ENCODE data around the gene BAHCC1. TPM values are rescaled to one million over a fixed set of nuclear protein-coding genes. Genes with fewer than 3 reads are reported as not detected.
"Not testable (repeated sequence)": the region's sequence is repeated elsewhere in the genome, so short reads cannot be mapped to it uniquely, and the experiment has no call there.

Gene BAHCC1
- polyA plus RNA-seq, 3 donors from 2014 or later, result 0.02 TPM; not detected in 2

DNA sequence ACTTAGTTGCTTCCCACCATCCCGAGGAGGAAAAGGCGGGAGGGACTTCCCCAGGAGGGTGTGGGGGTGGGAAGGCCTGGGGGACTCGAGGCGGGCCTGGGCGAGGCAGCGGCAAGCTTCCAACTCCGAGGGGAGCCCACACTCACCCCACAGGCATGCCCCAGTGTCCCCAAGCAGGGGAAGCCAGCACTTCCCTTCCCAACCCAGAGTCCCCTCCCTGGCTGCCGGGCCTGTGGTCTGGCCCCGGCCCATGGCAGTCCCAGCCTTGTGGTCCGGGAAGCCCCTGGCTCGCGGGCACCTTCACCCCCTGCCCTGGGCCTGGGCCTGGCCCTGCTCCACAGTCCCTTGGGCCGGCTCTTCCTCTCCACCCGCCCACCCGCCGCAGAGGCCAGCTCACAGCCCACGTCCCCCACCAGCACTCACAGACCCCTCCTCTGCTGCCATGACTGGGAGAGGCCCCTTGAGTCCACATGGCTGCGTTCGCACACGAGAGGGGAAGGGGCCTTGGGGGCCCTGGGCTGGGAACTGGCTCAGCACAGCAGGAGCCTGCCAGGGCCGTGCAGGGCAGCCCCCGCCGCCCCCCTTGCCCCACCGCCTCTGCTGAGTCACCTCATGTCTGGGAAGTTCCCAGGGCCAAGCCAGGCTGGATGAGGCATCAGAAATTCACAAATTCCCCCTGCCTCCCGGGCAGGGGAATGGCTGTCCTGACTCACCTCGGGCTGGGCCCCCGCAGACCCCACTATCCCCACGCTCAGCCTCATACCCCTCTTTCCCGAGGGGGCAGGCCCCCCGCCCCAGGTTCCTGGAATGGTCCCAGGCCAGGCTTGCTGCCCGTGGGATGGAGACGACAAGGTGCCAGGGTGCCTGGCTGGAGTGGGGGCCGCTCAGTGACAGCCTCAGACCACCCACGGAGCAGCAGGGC, 27.8 kb downstream of the BAHCC1 start:
- peaks cover 5 to 16% (median 12%) of the 10 kb centered on the region in 3 donors for H3K27me3 Mint-ChIP-seq (ENCODE audit: low read depth in 3 of 3)
- H3K36me3 Mint-ChIP-seq, result no peaks in the 10 kb centered on the region
- no peak for DNase-seq
- H3K4me1 Mint-ChIP-seq, result peaks cover 0 to 2% of the 10 kb centered on the region in 2 donors
- H3K4me3 Mint-ChIP-seq, result no peak overlapping the region
- no peaks in the 10 kb centered on the region for H3K9me3 Mint-ChIP-seq
- no peak overlapping the region for H3K27ac Mint-ChIP-seq

DNA sequence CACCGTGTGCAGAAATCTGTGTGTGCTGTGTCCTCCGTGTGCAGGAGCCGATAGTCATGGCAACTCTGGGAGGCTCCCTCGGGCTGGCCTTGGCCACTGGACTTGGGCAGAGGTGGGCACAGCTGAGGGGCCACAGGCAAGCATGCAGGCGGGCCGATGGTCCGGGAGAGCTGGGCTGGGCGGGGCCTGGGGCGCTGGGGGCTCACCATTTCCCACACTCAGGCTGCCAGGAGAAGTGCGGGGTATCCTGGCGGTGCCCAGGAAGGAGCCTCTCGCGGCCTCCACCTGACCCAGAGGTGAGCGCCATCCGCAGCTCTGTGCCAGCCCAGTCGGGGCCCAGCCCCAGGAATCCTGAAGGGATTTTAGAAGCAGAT, 28.4 kb downstream of the BAHCC1 start:
- Mint-ChIP-seq H3K27me3 (ENCODE audit: low read depth in 3 of 3) (peaks cover 7 to 16% (median 12%) of the 10 kb centered on the region in 3 donors), H3K4me3 (no peak overlapping the region), H3K36me3 (no peaks in the 10 kb centered on the region), H3K27ac (no peak overlapping the region), H3K9me3 (no peaks in the 10 kb centered on the region), H3K4me1 (peaks cover 0 to 2% of the 10 kb centered on the region in 2 donors)
- DNase-seq, result no peak

DNA sequence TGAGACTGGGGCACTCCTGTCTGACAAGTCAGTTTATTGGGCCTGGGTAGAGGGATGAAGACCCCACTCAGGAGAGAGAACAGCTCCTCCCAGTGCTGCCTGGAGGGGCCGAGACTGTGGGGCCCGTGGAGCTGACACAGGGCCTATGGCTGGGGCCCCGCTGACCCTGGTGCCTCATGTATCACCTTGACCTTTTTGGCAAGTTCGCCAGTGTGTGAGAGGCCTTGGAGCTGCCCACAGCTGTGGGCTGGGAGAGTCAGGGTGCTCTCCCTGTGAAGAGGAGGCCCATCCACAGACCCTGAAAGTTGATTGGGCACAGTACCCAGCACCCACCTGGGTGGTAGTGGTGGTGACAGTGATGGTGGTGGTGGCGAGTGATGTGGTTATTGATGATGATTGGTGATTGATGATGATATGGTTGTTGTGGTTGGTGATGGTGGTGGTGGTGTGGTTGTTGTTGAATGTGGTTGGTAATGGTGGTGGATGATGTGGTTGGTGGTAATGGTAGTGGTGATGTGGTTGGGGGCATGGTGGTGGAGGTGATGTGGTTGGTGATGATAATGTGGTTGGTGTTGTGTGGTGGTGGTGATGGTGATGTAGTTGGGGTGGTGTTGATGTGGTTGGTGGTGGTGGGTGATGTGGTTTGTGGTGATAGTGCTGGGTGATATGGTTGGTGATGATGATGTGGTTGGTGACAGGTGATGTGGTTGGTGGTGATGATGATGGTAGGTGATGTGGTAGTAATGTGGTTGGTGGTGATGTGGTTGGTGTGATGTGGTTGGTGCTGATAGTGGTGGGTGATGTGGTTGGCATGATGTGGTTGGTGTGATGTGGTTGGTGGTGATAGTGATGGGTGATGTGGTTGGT, 29.1 kb downstream of the BAHCC1 start:
- Mint-ChIP-seq H3K9me3 (no peaks in the 10 kb centered on the region), H3K4me1 (peaks cover 0 to 2% of the 10 kb centered on the region in 2 donors), H3K36me3 (no peaks in the 10 kb centered on the region), H3K27ac (no peak overlapping the region), H3K4me3 (no peak overlapping the region), H3K27me3 (ENCODE audit: low read depth in 3 of 3) (peaks cover 8 to 16% (median 14%) of the 10 kb centered on the region in 3 donors)
- no peak for DNase-seq

DNA sequence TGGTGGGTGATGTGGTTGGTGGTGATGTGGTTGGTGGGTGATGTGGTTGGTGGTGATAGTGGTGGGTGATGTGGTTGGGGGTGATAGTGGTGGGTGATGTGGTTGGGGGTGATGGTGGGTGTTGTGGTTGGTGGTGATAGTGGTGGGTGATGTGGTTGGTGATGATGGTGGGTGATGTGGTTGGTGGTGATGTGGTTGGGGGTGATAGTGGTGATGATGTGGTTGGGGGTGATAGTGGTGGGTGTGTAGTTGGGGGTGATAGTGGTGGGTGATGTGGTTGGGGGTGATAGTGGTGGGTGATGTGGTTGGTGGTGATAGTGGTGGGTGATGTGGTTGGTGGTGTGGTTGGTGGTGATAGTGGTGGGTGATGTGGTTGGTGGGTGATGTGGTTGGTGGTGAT, 29.8 kb downstream of the BAHCC1 start:
- H3K27ac Mint-ChIP-seq, DNase-seq, H3K36me3 Mint-ChIP-seq: not testable (repeated sequence)

DNA sequence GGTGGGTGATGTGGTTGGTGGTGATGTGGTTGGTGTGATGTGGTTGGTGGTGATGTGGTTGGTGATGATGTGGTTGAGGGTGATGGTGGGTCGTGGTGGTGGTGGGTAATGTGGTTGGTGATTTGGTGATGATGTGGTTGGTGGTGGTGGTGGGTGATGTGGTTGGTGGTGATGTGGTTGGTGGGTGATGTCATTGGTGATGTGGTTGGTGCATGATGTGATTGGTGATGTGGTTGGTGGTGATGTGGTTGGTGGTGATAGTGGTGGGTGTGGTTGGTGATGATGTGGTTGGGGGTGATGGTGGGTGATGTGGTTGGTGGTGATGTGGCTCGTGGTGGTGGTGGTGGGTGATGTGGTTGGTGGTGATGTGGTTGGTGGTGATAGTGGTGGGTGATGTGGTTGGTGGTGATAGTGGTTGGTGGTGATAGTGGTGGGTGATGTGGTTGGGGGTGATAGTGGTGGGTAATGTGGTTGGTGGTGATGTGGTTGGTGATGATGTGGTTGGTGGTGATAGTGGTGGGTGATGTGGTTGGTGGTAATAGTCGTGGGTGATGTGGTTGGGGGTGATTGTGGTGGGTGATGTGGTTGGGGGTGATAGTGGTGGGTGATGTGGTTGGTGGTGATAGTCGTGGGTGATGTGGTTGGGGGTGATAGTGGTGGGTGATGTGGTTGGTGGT, 30.6 kb downstream of the BAHCC1 start:
- not testable (repeated sequence) for H3K9me3 Mint-ChIP-seq, H3K4me1 Mint-ChIP-seq, H3K4me3 Mint-ChIP-seq, H3K36me3 Mint-ChIP-seq, H3K27ac Mint-ChIP-seq
- peaks cover 10 to 16% (median 15%) of the 10 kb centered on the region in 3 donors for H3K27me3 Mint-ChIP-seq (ENCODE audit: low read depth in 3 of 3)
- DNase-seq, result peak in 2 of 3 donors; percentile 17 to 31

More for the DNA sequence above, 29.8 kb downstream of the BAHCC1 start:
- not testable (repeated sequence) for H3K9me3 Mint-ChIP-seq, H3K4me3 Mint-ChIP-seq, H3K4me1 Mint-ChIP-seq
- peaks cover 8 to 16% (median 14%) of the 10 kb centered on the region in 3 donors for H3K27me3 Mint-ChIP-seq (ENCODE audit: low read depth in 3 of 3)

DNA sequence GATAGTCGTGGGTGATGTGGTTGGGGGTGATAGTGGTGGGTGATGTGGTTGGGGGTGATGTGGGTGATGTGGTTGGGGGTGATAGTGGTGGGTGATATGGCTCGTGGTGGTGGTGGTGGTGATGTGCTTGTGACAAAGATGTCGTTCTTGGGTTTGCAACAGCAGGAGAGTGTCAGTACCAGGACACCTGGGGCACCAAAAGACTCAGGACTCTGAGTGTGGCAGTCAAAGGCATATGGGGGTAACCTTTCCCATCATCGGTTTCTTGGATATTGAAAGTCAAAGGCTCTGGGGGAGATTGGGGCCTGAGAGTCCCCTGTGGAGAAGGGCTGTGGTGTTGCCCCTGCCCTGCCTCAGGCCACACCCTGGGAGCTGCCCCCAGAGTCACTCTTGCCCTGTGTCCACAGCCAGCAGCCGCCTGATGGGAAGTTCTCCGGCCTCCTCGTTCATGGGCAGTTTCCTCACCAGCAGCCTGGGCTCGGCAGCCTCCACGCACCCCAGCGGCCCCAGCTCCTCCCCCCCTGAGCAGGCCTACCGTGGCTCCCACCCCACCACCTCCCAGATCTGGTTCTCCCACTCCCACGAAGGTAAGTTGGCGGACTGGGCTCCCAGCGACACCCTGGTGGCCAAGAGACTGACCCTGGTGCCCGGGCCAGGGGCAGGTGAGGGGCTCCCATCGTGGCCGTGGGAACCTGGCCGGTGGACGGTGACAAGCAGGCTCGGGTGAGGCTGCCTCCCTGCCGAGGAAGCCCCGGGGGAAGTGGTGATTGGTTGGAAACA, 31.3 kb downstream of the BAHCC1 start:
- Mint-ChIP-seq H3K9me3 (no peaks in the 10 kb centered on the region), H3K27ac (no peak overlapping the region), H3K36me3 (no peaks in the 10 kb centered on the region), H3K4me1 (peaks cover 0 to 2% of the 10 kb centered on the region in 2 donors), H3K27me3 (ENCODE audit: low read depth in 3 of 3) (peaks cover 10 to 16% (median 15%) of the 10 kb centered on the region in 3 donors), H3K4me3 (no peak overlapping the region)
- DNase-seq, result peak in 2 of 3 donors; percentile 17 to 28

DNA sequence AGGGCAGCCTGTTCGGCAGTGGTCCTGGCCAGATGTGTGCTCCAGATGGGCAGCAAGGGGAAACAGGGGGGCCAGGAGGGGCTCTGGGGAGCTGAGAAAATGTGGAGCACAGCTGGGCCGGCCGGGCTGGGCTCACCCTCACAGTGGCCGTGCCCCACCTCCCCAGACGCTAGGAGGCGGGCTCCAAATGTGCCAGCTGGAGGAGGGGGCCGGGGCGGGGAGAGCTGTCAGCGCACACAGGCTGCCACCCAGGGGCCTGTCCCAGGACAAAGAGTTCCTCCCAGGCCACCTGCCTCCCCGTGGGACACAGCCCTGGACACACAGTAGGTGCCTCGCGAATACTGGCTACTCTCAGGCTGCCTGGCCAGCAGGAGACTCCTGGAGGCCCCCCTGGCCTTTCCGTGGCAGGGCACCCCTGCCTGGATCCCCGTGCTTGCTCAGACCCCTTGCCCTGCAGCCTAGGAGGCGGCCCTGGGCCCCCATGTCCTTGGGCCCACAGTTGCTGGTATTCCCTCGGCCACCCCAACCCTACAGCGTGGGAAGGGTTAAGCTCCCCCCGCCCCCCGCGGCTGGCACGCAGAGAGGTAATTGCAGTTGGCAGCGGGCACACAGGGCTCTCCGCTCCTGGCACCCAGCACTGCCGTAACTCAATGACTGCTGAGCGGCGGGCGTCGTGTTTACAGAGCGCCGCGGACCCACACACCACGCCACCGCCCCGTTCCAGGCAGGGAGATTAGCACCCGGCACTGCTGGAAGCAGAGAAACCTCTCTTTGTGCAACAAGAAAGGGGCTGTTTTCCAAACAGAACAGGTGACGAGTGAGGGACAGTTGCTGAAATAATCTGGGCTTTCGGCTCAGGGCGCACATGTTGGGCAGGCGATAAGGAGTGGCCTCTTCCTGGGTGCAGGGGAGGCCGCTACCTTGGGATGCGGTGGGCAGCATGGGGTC, 32.2 kb downstream of the BAHCC1 start:
- Mint-ChIP-seq H3K36me3 (no peaks in the 10 kb centered on the region), H3K27ac (no peak overlapping the region), H3K4me3 (no peak overlapping the region), H3K27me3 (ENCODE audit: low read depth in 3 of 3) (peaks cover 10 to 12% (median 12%) of the 10 kb centered on the region in 3 donors), H3K9me3 (no peaks in the 10 kb centered on the region), H3K4me1 (peaks cover 0 to 2% of the 10 kb centered on the region in 2 donors)
- DNase-seq, result no peak

DNA sequence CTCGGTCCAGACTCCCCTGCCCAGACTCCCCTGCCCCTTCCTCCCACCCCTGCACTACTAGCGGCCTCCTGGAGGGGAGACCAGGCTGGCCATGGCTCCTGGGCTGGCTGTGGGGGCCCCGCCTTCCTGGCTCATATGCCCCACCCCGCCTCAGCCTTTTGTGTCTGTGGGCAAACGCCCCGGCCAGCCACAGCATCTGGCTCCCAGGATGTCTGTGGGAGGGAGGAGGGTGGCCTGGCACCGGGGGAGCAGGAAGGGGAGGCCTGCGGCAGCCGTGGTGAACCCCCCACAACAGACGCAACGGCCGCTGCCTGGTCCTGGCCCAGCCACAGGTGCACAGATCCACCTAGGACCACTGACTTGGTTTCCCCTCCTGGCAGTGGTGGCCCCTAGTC, 32.9 kb downstream of the BAHCC1 start:
- Mint-ChIP-seq H3K36me3 (no peaks in the 10 kb centered on the region), H3K4me1 (peaks cover 0 to 2% of the 10 kb centered on the region in 2 donors), H3K27me3 (ENCODE audit: low read depth in 3 of 3) (peaks cover 10% of the 10 kb centered on the region in 3 donors), H3K27ac (no peak overlapping the region), H3K9me3 (no peaks in the 10 kb centered on the region), H3K4me3 (no peak overlapping the region)
- DNase-seq, result no peak

DNA sequence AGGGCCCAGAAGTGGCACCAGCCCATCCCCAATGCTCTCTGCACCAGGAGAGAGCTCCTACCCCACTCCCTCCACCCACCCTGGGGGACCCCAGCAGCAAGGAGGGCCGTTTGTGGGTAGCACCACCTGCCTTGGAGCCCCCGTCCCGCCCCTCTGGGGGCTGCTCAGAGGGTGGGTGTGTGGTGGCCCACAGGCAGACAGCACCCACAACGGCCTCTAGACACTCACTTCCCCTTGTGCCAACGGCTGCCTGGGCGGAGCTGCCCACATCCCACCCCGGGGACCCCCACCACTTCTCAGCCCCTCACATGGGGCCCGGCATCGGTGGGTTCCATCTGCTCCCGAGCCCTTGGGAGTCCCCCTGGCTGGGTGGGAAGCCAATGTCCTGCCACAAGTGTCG, 33.3 kb downstream of the BAHCC1 start:
- H3K36me3 Mint-ChIP-seq, result no peaks in the 10 kb centered on the region
- peaks cover 0 to 2% of the 10 kb centered on the region in 2 donors for H3K4me1 Mint-ChIP-seq
- DNase-seq, result no peak
- H3K27me3 Mint-ChIP-seq (ENCODE audit: low read depth in 3 of 3), result peaks cover 6 to 10% (median 10%) of the 10 kb centered on the region in 3 donors
- no peak overlapping the region for H3K27ac Mint-ChIP-seq
- H3K9me3 Mint-ChIP-seq, result no peaks in the 10 kb centered on the region
- H3K4me3 Mint-ChIP-seq, result no peak overlapping the region

DNA sequence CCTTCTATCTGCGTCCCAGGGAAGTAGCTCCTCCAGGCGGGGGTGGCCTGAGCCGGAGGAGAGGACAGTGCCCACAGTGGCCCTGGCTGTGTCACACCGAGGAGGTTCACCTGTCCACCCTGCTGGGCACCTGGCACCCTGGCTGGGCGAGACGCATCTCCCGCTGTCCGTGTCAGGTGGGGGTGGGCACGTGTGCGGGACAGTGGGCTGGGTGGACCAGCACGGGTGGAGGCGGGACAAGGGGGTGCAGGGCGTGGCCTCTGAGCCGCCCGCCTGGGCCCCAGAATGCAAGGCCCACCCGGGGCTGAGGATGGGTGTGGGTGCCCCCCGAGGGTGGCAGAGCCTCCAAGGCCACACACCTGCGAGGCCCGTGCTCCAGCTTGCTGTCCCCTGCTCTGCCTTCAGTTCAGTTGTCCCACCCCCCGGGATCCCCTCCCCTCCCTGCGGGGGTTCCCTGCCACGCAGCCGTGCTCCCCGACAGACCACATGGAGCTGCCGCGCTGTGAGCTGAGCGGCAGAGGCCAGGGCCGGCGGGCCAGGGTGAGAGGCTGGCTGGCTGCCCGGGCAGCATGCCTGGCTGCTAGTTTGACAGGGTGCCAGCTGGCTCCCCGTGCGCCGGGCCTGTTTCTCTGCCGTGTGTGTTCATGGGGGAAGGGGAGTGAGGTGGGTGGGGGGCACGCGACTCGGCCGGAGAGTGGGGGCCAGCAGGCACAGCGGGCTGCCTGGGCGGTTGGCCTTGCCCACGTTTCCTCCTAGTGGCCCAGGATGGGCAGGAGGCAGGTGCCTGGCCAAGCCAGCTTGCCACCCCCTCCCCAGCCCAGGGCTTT, 33.9 kb downstream of the BAHCC1 start:
- H3K27me3 Mint-ChIP-seq (ENCODE audit: low read depth in 3 of 3), result peaks cover 4 to 12% (median 10%) of the 10 kb centered on the region in 3 donors
- no peaks in the 10 kb centered on the region for H3K36me3 Mint-ChIP-seq
- DNase-seq, result no peak
- no peak overlapping the region for H3K4me3 Mint-ChIP-seq
- no peaks in the 10 kb centered on the region for H3K9me3 Mint-ChIP-seq
- peaks cover 0 to 2% of the 10 kb centered on the region in 2 donors for H3K4me1 Mint-ChIP-seq
- H3K27ac Mint-ChIP-seq, result no peak overlapping the region

DNA sequence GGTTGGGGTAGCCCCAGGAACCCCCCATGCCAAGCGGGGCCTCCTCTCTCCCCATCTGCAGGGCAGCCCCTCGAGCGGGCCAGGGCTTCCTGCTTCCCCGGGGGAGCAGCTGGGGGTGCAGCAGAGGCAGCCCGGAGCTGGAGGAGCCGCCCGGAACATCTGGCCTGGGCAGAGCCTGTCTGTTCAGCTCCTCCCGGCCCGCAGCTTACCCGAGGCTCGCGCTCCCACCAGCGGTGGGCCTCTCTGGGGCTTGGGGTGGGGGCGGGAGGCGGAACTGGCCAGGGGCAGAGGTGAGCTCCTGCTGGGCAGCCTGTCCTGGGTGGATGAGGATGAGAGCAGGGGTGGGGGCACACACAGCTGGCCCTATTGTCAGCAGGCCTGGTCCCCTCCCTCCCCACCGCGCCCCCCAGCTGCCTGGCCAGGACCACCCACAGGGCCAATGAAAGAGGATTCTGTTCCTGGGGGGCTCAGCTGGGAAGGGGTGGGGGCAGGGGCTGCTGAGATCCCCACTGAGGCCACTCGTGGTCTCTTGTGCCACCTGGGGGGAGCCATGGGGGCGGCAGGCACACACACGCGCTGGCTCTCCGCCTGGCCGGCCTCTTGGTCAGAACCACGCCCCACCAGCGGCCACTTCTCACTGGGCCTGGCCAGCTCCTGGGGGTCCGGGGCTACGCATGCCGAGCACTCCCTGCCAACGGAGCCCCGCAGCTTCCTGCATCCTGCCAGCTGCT, 34.7 kb downstream of the BAHCC1 start:
- peaks cover 0 to 2% of the 10 kb centered on the region in 2 donors for H3K4me1 Mint-ChIP-seq
- DNase-seq, result no peak

More for the DNA sequence above, 34.7 kb downstream of the BAHCC1 start:
- peaks cover 4 to 12% (median 10%) of the 10 kb centered on the region in 3 donors for H3K27me3 Mint-ChIP-seq (ENCODE audit: low read depth in 3 of 3)
- H3K9me3 Mint-ChIP-seq, result no peaks in the 10 kb centered on the region
- no peak overlapping the region for H3K27ac Mint-ChIP-seq
- H3K36me3 Mint-ChIP-seq, result no peaks in the 10 kb centered on the region
- H3K4me3 Mint-ChIP-seq, result no peak overlapping the region

All from immature natural killer cell (primary cell).